ENCODE results near the gene DOC2B.
"Not testable (repeated sequence)": the region's sequence is repeated elsewhere in the genome, so short reads cannot be mapped to it uniquely, and the experiment has no call there.

DOC2B gene

GRCh38 chr17:181245-182049 lies at the start of gene DOC2B:
TSS of gene DOC2B (minus strand) at chr17:181650. CDS start at chr17:181479, 171 bp downstream.
- Mint-ChIP-seq H3K4me3 (peak within 1 kb of the TSS; percentile 75), H3K27ac (no peak within 1 kb of the TSS)

GRCh38 chr17:230395-230770 lies 48.9 kb upstream of the DOC2B start:
- Mint-ChIP-seq H3K36me3 (ENCODE audit: low read depth) (no peaks in the 10 kb centered on the region), H3K27ac (no peak overlapping the region), H3K4me1 (ENCODE audit: low read depth) (peaks cover 3% of the 10 kb centered on the region), H3K27me3 (ENCODE audit: low read depth) (peaks cover 8% of the 10 kb centered on the region), H3K4me3 (no peak overlapping the region), H3K9me3 (no peaks in the 10 kb centered on the region)

More at GRCh38 chr17:181245-182049, at the start of gene DOC2B:
- Mint-ChIP-seq H3K36me3 (ENCODE audit: low read depth) (no peaks in the 10 kb centered on the region), H3K4me1 (ENCODE audit: low read depth) (peaks cover 30% of the 10 kb centered on the region), H3K27me3 (ENCODE audit: low read depth) (peaks cover 21% of the 10 kb centered on the region), H3K9me3 (no peaks in the 10 kb centered on the region)

DNA sequence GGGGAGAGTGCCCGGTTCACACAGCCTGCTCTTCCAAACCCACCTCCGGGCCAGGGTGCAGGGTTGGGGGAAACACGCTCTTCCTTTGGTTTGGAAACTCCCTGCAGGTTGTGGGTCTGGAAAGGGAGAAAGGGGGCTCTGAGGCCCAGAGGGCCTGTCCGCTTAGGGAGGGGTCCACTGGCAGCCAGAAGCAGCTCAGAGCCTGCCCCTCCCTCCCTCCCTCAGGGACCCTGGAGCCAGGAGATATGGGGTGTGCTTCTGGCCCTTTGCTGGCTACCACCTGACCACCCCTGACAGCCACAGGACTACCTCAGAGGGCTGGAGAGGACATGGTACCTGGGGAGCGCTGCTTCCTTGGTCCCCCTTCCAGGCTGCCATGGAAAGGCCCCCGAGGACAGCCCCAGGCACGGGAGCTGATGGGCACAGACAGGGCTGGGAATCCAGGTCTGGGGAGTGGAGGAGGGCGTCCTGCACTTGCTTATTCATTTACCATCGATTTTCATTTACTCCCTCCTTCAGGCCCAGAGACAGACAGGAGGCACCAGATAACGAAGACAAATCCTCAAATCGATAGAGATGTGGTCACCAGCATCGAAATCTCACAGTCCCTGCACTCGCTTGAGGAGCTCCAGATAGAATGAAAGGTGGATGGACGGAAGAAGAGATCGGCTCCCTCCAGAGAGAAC lies 48.4 kb upstream of the DOC2B start:
- H3K4me3 Mint-ChIP-seq = no peak overlapping the region
- no peaks in the 10 kb centered on the region for H3K9me3 Mint-ChIP-seq
- H3K36me3 Mint-ChIP-seq (ENCODE audit: low read depth) = no peaks in the 10 kb centered on the region
- H3K27ac Mint-ChIP-seq = no peak overlapping the region
- peaks cover 7% of the 10 kb centered on the region for H3K27me3 Mint-ChIP-seq (ENCODE audit: low read depth)
- peaks cover 3% of the 10 kb centered on the region for H3K4me1 Mint-ChIP-seq (ENCODE audit: low read depth)

GRCh38 chr17:228951-229708 lies 47.7 kb upstream of the DOC2B start:
- H3K9me3 Mint-ChIP-seq = no peaks in the 10 kb centered on the region
- H3K4me3 Mint-ChIP-seq = no peak overlapping the region
- H3K27me3 Mint-ChIP-seq (ENCODE audit: low read depth) = no peaks in the 10 kb centered on the region
- H3K36me3 Mint-ChIP-seq (ENCODE audit: low read depth) = no peaks in the 10 kb centered on the region
- H3K4me1 Mint-ChIP-seq (ENCODE audit: low read depth) = peaks cover 3% of the 10 kb centered on the region
- no peak overlapping the region for H3K27ac Mint-ChIP-seq

GRCh38 chr17:227946-228615 lies 46.6 kb upstream of the DOC2B start:
- no peaks in the 10 kb centered on the region for H3K36me3 Mint-ChIP-seq (ENCODE audit: low read depth)
- no peaks in the 10 kb centered on the region for H3K9me3 Mint-ChIP-seq
- no peak overlapping the region for H3K27ac Mint-ChIP-seq
- no peak overlapping the region for H3K4me3 Mint-ChIP-seq
- H3K4me1 Mint-ChIP-seq (ENCODE audit: low read depth) = no peaks in the 10 kb centered on the region
- H3K27me3 Mint-ChIP-seq (ENCODE audit: low read depth) = no peaks in the 10 kb centered on the region

DNA sequence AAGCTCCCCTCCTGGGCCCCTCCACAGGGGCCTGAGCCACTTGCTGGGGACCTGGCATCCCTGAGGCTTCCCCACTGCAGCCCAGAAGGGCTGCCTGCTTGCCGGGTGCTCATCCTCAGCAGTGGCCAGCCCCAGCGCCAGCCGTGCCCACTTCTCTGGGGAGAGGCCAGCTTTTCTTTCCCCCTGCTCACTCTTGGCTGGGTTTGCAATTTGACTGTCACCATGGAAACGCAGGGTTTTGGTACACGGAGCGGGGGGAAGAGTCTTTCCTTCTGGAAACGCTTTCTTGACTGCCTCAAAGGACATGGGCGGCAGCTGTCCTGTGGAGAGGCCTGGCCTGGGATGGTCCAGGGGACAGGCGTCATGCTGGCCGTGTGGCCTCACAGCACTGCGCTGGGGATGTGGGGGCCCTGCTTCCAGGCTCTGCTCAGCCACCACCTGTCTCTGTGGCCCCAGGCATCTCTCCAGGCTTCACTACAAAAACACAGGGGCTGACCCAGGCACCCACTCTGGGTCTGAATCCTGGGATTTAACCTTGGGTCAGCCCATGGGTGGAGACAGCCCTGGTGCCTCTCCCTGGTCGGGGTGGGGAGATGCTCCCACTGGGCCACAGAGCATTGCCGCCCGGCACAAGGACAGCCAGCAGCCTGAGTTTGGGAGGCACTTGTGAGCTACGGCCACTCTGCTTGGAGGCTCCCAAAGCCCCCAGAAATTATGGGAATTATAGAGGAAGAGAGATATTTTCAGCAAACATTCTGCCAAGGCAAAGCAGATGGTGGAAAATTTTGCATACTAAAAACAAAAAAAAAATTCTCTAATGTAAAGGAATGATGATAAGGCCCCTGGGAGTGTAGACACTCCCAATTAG lies 45.9 kb upstream of the DOC2B start:
- H3K9me3 Mint-ChIP-seq = no peaks in the 10 kb centered on the region
- no peaks in the 10 kb centered on the region for H3K36me3 Mint-ChIP-seq (ENCODE audit: low read depth)
- H3K27ac Mint-ChIP-seq = no peak overlapping the region
- H3K4me1 Mint-ChIP-seq (ENCODE audit: low read depth) = no peaks in the 10 kb centered on the region
- no peak overlapping the region for H3K4me3 Mint-ChIP-seq
- H3K27me3 Mint-ChIP-seq (ENCODE audit: low read depth) = no peaks in the 10 kb centered on the region

DNA sequence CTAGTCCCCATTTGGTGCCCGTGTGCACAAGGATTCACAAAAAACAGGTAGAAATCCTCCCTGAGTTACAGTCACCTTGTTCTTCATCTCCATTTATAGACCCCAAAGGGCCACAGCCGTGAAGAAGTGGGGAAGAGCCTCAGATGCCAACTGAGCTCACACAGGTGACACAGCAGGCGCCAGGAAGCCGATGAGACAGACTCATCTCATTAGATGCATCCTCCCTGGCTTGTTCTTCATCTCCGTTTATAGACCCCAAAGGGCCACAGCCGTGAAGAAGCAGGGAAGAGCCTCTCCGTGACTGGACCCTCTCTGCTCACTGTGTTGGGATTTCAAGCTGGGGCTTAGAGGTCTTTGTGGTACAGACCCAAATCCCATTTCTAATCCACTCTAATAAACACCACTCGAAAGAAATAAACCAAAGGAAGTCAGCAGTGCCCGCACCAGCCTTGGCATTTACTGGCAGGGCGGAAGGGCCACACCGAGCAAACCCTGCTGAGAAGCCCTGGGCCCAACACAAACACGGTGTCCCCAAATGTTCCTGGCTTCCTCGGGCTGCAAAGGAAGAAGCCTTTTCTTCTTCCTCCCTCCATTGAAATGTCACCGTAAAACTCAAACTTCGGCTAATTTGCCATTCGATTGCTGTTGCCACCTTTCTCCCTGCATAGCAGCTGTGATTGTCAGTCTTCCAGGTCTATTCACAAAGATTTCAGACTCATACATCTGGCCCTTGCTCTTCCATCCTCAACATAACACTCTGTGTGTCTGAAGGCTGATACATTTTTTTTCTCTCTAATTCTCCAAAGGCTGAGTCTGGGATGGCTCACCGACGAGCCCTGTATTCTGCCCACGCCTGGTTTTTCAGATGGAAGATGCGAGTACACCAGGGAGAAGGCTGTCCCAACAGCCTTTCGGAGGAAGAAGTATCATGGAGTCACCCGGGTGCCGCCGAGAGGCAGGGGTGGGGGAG lies 44.9 kb upstream of the DOC2B start:
- Mint-ChIP-seq H3K9me3 (no peaks in the 10 kb centered on the region), H3K27me3 (ENCODE audit: low read depth) (no peaks in the 10 kb centered on the region), H3K27ac (no peak overlapping the region), H3K4me1 (ENCODE audit: low read depth) (no peaks in the 10 kb centered on the region), H3K36me3 (ENCODE audit: low read depth) (no peaks in the 10 kb centered on the region), H3K4me3 (no peak overlapping the region)

- H3K36me3 Mint-ChIP-seq (ENCODE audit: low read depth) = no peaks in the 10 kb centered on the region
- H3K4me1 Mint-ChIP-seq (ENCODE audit: low read depth) = no peaks in the 10 kb centered on the region
- no peaks in the 10 kb centered on the region for H3K9me3 Mint-ChIP-seq
- H3K27ac Mint-ChIP-seq = no peak overlapping the region
- H3K27me3 Mint-ChIP-seq (ENCODE audit: low read depth) = no peaks in the 10 kb centered on the region
- H3K4me3 Mint-ChIP-seq = no peak overlapping the region
Measured at GRCh38 chr17:225551-225950, 44.1 kb upstream of the DOC2B start.

DNA sequence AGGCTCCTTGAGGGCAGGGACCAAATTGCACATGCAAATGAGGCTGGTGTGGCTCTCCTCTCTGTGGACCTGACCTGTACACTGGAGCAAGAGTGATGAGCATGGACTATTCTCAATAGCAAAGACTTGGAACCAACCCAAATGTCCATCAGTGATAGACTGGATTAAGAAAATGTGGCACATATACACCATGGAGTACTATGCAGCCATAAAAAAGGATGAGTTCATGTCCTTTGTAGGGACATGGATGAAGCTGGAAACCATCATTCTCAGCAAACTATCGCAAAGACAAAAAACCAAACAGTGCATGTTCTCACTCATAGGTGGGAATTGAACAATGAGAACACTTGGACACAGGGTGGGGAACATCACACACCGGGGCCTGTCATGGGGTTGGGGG lies 43.1 kb upstream of the DOC2B start:
- H3K4me1 Mint-ChIP-seq (ENCODE audit: low read depth); H3K27ac Mint-ChIP-seq; H3K36me3 Mint-ChIP-seq (ENCODE audit: low read depth); H3K4me3 Mint-ChIP-seq; H3K9me3 Mint-ChIP-seq; H3K27me3 Mint-ChIP-seq (ENCODE audit: low read depth): not testable (repeated sequence)

GRCh38 chr17:223723-224471 lies 42.4 kb upstream of the DOC2B start:
- Mint-ChIP-seq H3K36me3 (ENCODE audit: low read depth) (no peaks in the 10 kb centered on the region), H3K4me1 (ENCODE audit: low read depth) (no peaks in the 10 kb centered on the region), H3K4me3 (no peak overlapping the region), H3K27ac (no peak overlapping the region), H3K27me3 (ENCODE audit: low read depth) (no peaks in the 10 kb centered on the region), H3K9me3 (no peaks in the 10 kb centered on the region)

- Mint-ChIP-seq H3K27me3 (ENCODE audit: low read depth) (no peaks in the 10 kb centered on the region), H3K4me1 (ENCODE audit: low read depth) (no peaks in the 10 kb centered on the region), H3K9me3 (no peaks in the 10 kb centered on the region), H3K4me3 (no peak overlapping the region), H3K36me3 (ENCODE audit: low read depth) (no peaks in the 10 kb centered on the region), H3K27ac (no peak overlapping the region)
Measured at GRCh38 chr17:222172-222571, 40.7 kb upstream of the DOC2B start.

DNA sequence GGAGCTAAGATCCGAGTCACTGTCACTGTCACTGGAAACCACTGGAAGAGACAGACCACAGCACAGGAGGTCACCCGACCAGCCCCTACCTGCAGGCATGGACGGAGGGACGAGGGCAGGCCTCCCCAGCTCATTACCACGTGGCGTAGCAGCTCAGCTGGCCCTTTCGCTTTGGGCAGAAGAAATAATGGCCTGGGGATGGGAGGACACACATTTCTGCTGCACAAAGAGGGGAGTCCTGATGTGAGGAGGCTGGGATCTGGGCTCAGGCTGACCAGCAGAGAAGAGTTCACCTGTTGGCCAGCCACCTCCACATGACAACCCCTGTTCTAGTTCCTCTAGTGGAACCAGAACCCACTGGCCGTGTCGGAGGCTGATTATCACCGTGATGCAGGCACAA lies 38.2 kb upstream of the DOC2B start:
- no peak overlapping the region for H3K4me3 Mint-ChIP-seq
- no peaks in the 10 kb centered on the region for H3K27me3 Mint-ChIP-seq (ENCODE audit: low read depth)
- H3K9me3 Mint-ChIP-seq = no peaks in the 10 kb centered on the region
- H3K36me3 Mint-ChIP-seq (ENCODE audit: low read depth) = no peaks in the 10 kb centered on the region
- no peak overlapping the region for H3K27ac Mint-ChIP-seq
- H3K4me1 Mint-ChIP-seq (ENCODE audit: low read depth) = no peaks in the 10 kb centered on the region
